ENCODE measurements around the gene NUDT14.

Gene NUDT14

DNA sequence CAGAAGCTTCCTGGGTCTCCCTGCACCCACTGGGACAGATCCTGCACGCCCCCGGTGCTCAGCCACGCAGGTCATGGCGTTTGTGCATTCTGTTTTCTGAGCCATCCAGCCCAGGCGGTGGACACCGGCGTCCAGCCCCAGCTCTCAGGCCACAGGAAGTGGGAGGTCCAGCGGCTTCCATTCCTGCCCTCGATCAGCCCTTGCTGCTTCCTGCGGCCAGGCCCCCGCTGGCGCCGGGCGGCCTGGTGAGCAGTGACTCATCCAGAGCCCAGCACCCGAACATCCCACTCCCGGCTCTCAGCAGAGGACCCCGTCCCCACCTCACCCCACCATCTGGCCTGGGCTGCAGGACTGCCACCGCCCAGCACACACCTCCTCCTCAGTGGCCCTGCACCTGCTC lies 18.0 kb upstream of the NUDT14 start:
- DNase-seq (ENCODE audit: low read depth) = no peak

DNA sequence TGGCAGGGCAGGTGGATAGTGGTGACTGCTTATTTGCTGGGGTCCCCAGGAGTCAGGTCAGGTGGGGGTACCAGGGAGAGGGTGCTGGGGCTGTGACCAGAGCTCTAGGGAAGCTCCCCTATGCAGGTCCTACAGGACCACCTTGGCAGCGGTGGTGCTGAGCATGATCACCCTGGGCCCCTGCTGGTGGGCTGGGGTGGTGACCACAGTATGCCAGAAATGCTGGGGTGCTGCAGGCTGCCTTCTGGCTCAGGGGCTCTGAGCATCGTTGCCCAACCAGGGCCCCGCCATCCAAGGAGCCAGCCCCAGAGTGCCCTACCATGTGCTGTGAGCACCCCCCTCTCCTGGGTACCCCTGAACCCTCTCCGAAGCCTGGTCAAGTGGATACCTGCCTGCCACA lies 17.5 kb upstream of the NUDT14 start:
- no peak for DNase-seq (ENCODE audit: low read depth)

DNA sequence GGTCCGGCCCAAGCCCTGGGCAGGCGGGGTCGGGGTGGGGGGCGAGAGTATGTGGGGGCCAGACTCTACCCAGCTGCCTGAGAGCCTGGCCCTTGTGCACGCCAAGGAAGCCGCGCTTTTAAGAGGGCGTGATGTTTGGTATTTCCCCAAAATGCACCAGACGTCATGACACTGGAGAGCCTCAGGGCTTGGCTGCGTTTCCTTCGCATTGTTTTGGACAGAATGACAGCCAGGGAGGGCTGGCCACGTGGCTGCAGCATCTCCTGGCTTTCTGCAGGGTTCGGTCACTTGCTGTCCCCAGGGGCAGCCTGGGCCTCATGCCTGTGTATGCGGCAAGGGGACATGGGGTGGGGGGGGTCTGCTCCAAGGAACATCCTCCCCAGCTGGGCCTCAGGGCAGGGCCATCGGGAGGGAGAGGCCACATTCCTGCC lies 16.1 kb upstream of the NUDT14 start:
- no peak for DNase-seq (ENCODE audit: low read depth)

DNA sequence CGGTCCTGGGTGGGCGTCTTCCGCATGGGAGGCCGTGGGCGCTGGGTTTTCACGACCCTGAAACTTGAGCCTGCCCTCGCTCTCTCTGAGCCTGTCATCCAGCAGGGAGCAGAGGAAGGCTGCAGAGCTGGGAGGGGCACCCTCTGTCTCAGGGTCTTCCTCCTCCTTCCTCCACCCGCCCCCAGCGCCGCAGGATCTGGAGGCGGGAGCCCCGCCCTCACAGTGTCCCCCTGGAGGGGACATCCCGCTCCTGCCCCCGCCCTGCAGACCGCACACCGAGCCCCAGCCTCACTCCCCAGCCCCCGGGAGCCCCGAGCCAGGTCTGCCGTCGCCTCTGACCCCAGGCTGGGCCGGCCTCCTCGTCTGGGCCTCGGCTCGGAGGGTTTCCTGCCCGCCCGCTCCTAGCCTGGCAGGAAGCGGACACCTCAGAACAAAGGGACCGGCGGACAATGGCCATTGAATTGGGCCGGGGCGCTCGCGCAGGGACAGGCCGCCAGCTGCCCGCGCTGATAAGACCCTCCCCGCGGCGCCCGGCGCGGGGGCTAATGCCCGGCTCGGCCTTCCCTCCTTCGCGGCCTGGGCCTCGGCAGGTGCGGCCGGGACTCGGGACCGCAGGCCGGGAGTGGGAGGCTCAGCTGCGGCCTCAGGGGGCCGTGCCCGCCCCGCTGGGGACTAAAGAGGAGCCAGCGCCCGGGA lies 15.3 kb upstream of the NUDT14 start:
- no peak for DNase-seq (ENCODE audit: low read depth)

DNA sequence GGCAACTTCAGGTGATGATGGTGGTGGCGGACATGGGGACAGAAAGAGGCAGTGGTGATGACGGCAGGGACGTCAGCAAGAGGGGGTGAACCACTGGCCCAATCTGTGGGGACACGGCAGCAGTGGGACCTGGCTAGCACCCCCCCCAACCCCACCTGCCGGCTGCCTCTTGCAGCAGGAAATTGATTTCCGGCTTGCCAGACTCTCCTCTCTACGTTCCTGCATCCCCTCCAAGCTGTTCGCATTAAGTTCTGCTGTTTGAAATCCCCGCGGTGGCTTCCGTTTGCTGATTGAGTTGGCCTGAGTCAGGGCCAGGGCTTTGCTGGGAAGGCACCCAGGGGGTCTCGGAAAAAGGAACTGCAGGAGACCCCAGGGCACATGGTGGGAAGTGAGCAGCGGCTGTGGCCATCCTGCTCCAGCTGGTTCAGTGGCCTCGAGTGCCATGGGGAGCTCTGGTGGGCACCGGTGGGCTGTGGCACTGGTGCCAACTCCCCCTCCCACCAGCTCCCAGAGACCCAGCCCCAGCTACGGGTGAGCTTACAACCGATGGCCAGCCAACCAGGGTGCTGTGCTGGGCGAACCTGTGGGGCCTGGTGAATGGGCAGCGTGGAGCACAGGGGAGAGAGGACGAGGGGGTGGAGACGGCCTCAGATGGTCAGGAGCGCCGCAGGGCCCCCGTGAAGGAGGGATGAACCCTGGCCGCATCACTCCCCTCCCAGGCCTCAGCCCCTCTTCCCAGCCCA lies 14.6 kb upstream of the NUDT14 start:
- no peak for DNase-seq (ENCODE audit: low read depth)

DNA sequence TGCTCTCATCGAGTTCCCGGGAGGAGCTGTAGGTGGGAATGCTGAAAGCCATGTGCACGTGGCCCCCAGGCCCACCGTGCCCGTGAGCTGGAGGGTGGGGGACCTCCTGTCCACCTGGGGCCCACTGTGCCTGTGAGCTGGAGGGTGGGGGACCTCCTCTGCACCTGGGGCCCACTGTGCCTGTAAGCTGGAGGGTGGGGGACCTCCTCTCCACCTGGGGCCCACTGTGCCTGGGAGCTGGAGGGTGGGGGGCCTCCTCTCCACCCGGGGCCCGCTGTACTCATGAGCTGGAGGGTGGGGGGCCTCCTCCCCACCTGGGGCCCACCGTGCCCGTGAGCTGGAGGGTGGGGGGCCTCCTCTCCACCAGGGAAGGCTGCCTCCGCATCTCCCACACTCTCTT lies 13.9 kb upstream of the NUDT14 start:
- DNase-seq (ENCODE audit: low read depth) = no peak

DNA sequence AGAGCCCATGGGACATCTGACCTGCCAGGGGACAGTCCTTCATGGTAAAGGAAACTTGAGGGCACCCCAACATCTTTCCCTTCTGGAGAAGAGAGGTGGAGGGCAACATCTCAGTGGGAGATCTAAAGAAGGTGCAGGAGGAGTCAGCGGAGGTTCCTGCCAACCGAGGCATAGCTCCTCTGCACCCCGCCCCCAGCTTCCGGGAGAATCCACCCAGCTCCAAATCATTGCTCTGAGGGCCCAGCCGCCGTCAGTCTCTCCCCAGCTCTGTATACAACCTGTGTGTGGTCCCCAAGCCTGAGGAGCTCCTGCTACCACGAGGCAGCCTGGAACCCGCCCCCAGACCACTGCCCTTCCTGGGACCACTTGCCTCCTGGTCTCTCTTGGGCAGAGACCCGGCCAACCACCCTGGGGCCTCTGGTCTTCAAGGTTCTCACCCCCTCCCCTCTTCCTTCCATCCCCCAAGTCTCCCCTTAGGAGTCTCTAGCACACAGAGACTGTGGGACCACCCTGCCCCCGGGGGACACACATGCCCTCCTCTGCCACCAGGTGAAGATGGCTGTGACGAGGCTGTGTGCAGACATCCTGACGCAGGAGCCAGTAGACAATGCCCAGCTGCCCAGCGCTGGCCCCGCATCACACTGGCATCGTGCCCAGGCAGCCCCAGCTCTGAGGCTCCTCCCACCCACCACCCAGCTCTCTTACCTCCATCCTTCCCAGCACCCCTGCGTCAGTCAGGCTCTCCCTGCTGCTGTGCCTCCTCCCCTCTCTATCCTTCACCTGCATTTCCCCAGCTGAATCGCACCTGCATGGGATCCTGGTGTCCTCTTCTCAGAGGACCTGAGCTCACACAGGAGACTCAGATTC lies 13.0 kb upstream of the NUDT14 start:
- no peak for DNase-seq (ENCODE audit: low read depth)

DNA sequence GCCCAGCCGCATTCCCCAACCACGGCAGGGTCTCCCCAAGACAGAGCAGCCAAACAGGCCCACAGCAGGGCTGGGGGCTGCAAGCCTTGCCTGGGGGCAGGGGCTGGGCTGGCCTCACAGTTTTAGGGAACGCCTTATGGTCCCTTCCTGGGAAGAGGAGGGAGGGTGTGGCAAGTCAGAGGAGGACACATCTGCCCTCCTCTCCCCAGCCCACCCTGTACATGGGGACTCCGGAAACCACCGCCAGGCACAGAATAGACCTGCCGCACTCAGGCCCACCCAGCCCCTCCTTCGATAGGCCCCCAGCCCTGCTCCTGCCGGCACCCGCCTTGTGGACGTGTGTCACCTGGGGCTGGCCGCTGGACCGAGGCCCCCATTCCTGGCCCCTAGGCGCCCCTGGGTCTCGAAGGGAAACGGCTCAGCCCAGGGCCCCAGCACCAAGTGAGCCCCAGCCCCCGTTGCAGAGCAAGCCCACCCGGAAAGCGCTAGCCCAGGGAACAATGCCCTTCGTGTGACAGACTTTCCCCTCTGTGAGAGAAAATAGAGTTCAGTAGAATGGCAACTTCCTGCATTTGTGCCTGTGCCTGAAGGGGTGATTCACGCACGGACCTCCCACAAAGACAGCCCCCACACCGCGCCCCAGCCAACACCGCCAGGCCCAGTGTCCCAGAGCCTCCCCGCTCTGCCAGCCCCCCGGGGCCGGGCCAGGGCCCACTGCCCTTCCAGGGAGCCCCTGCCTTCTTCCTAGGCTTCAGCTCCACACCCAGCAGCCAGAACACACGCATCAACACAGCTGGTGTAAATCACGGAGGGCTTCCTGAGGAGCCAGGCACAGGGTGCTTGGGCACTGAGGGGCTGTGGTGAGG lies 12.0 kb upstream of the NUDT14 start:
- no peak for DNase-seq (ENCODE audit: low read depth)

DNA sequence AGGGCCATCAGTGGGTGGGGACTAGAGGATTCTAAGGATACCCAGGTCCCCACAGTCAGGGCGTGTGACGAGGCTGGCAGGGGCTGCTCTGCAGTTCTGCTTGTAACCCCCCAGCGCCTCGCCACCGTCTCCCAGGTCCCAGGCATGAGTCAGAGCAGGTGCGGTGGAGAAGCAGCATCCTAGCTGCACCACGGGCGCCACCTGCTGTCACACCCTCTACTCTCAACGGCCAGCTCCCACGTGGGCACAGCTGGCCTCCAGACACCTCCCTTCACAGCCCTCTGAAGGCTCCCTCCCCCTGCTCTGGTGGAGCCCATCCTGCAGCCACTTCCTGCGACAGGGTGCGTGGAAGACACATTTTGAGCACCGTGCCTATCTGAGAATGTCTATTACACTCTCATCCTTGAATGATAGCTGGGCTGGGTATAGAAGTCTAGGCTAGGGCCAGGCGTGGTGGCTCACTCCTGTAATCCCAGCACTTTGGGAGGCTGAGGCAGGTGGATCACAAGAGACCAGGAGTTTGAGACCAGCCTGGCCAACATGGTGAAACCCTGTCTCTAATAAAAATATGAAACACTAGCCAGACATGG lies 6.9 kb upstream of the NUDT14 start:
- DNase-seq (ENCODE audit: low read depth) = no peak

DNA sequence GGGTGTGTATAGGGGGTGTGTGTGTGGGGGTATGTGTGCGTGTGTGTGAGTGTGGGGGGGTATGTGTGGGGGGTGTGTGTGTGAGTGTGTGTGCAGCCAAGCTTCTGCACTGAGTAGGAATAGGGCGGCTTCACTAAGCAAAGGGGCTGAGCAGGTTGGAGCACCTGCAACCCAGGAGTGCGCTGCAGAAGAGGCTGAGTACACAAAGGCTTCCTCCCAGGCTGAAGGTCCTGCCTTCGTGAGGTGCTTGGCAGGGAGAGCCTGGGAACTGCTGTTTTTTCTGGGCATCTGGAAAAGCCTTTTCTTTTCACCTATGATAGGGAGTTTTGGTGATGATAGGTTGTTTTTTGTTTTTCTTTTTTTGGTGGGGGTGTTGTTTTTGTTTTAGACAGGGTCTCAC lies 6.0 kb upstream of the NUDT14 start:
- no peak for DNase-seq (ENCODE audit: low read depth)

DNA sequence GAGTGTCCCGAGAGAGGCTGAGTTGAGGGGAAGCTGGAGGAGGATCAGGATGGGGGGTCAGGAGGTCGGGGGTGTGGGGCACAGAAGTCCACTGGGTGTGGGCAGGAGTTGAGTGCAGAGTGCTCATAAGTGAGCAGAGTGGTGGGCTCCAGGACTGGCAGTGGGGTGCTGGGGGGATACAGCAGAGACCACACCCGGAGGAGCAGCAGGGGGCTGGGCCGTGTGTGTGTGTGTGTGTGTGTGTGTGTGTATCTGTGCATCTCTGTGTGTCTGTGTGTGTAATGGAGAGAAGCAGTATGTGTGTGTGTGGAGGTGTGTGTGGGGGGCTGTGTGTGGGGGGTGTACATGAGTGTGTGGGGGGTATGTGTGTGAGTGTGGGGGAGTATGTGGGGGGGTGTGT lies 4.9 kb upstream of the NUDT14 start:
- no peak for DNase-seq (ENCODE audit: low read depth)

DNA sequence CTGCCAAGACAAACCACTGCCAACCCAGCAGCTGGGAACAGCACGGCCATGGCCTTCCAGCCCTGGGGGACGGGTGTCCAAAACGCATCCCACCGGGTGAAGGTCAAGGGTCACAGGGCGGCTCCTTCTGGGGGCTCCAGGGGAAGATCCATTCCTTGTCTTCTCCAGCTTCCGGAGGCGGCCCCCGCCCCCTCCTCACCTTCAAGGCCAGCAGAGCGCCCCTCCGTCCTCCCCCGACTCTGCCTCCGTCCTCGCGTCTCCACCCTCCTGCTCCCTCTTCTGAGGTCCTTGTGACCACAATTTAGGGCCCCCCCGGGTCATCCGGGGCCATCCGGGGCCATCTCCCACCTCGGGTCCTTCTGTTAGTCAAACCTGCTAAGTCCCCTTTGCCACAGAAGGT lies 3.9 kb upstream of the NUDT14 start:
- DNase-seq (ENCODE audit: low read depth) = no peak

DNA sequence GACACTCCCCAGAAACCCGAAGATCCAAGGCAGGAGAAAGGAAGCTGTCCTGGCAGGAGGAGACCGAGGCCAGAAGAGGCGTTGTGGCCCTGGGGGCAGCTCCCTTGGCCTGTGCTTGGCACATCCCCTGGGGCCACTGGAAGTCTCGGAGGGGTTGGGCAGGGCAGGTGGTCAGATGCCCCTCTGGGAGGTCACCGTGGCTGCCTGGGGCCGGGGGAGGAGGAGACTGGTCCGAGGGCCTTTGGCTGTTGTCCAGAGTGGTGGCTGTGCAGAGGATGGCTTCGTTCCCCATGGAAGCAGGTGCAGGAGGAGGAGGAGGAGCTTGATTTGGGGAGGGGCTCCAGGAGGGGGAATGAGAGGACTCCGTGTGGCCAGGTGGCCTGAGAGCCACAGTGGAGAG lies 3.3 kb upstream of the NUDT14 start:
- no peak for DNase-seq (ENCODE audit: low read depth)

DNA sequence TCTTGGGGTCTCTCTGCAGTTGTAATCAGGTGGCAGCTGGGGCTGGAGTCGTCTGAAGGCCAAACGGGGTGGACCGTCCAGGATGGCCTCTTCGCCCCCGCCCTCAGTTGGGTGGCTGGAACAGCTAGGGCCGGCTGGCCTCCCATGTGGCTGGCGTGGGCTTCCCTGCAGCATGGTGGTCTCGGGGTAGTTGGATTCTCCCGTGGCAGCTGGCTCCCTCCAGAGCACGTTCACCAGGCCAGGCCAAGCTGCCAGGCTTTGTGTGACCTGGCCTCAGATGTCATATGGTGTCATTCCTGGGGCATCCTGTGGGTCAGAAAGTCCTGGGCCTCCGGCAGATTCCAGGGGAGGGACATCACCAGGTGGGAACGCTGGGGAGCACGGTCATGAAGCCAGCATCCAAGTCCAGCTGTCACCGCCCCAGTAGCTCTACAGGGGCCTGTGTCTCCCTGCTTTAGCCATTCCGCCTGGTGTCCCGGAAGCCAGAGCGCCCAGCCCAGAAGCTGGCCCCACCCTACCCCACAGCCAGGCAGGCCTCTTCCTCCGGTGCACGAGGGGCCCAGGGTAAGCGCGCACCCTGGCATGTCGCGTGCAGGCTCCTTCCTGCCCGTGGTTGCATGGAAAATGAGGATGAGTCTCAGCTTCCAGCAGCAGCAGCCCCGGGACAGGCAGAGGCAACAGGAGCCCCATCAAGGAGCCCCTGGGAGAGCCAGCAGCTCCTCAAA lies 1.3 kb upstream of the NUDT14 start:
- no peak for DNase-seq (ENCODE audit: low read depth)

DNA sequence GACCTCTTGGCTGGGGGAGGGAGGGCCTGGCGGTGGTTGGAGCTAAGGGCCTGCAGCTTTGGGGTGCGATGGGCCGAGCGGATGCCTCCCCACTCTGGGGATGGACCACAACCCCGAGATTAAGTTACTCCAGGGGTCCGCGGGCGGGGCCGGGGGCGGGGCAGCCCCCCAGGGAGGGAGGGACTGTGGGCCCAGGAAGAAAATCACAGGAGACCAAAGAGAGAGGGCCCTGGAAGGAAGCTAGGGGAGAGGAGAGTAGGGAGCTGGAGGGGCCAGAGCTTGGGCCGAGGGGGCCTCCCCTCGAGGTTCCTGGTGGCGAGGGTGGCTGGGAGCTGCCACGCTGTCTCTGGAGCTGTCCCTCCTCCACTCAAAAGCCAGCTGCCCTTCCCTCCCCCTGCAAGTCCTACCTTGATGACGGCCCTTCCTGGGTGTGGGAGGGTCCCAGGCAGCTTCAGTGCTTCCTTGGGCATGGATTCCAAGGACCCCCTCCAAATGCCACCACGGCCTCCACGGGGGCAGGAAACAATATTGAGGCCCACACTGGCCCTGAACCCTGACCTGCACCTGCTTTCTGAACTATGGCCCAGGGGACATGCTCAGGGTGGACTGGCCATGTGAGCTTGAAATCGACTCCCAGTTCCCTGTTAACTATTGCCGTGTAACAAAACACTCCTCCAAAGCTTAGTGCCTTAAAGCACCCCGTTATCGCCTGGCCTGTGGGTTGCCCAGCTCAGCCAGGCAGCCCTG lies 610 bp upstream of the NUDT14 start:
- no peak for DNase-seq (ENCODE audit: low read depth)

DNA sequence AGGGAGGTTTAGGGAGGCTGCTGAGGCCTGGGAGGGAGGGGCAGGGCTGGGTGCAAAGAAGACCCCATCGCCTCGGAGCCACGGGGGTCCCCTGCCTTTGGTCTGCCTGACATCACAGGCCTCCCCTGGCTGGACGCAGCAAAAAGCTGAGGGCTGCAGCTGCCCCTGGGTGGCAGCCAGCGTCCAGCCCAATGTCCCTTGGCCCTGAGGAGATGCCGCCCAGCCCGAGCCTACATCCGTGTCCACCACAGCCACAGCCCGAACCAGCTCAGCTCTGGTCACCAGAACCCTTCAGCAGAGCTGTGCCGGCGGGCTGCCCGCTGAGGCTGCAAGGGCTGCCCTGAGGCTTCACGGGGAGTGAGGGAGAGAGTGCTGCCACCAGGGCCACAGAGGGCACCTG lies 1.9 kb downstream of the NUDT14 start:
- DNase-seq (ENCODE audit: low read depth) = no peak

DNA sequence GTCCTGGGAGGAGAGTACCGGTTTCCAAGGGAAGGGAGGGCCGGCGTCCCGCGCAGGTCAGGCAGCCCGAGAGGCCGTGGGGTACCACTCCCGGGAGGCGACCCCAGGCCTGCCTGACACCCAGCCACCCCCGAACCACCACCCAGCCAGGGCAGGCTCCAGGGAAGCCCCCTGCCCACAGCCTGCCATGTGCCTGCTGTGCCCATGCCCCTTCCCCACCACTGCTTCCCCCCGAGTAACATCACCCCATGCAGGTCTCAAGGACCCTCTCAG lies 2.3 kb downstream of the NUDT14 start:
- DNase-seq (ENCODE audit: low read depth) = no peak

DNA sequence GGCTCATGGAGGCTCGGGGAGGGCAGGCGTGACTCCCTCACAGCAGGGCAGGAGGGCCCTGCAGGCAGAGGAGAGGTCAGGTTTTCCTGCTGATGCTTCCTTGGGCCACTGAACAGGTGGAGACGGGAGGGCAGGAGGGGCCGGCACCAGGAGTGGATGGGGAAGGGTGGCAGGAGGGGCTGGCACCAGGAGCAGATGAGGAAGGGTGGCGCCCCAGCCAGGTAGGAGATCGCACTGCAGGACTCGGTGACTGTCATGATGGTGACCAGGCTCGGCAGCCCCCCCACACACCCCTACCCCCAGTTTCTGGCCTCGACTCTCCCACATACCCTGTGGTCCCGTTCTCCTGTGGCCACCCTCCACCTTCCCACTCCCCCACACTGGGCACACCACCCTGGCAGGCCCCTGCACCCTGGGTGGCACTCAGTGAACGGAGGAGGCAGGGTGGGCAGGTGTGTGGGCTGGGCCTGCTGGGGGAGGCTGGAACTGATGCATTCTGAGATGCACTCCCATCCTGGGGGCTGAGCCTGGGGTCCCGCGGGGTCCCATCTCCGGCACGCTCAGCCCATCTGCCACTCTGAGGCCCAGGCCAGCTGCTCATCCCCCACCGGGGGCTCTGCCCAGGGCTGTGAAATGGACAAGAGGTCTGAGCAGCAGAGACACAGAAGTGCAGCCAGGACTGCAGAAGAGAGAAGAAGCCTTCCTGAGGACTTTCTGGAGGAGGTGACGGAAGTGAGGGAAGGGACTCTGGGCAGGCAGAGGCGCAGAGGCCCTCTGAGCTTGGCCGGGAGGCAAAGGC lies 2.8 kb downstream of the NUDT14 start:
- DNase-seq (ENCODE audit: low read depth) = no peak

DNA sequence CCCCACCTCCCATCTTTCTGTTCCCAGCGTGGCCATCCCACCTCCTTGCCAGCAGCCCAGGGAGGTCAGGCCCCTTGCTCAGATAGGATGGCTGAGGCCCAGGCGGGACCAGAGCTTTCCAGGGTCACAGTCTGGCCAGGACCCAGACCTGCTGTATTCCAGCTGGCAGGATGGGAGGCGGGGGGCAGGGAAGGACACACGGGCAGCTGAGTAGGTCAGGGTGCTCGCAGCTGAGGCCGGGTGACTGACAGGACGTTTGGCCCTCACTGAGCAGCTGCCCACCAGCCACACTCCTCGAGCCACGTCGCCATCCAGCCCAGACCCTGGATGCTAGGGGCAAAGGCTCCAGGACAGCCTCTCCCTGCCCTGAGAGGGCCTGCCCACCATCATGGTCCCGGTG lies 4.0 kb downstream of the NUDT14 start:
- no peak for DNase-seq (ENCODE audit: low read depth)

DNA sequence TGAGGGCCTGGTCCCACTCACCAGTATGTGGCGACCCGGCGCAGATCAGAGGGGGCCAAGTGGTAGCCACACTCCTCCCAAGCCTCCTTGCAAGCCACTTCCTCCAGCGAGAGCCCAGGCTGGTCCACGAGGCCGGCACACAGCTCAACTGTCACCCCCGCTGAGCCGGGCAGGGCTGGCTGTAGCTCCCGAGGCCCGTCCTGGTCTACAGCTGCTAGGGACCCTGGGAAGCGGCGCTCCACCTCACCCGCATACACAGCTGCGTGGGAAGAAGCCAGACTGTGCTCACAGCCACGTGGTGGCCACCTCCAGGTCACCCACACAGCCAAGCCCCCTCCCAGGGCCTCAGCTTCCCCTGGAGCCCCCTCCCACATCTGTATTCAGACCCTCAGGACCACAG lies 4.6 kb downstream of the NUDT14 start:
- no peak for DNase-seq (ENCODE audit: low read depth)

Data from activated T-cell treated with anti-CD3 and anti-CD28 coated beads for 48 hours (primary cell).